NB4 (cell line): Measurements from ENCODE around the gene MSH4.

Experiments
- DNase-seq: peaks from one replicate; pipeline ENCODE4 v3.0.0; 2010; ENCODE audit warnings: low read depth
- H3K4me3 ChIP-seq: one replicate; pipeline ENCODE4 v1.5.1; 2011; ENCODE audit warnings: mild to moderate bottlenecking, low read depth, low read length, moderate library complexity
- CTCF ChIP-seq: IDR thresholded peaks from one replicate; pipeline ENCODE4 v1.5.1; 2012; ENCODE audit warnings: low read depth, low read length
- MYC ChIP-seq: IDR thresholded peaks from 2 replicates; pipeline ENCODE4 v1.6.1; 2011; ENCODE audit warnings: low read depth, low read length
- POLR2A ChIP-seq: IDR thresholded peaks from 2 replicates; pipeline ENCODE4 v1.6.1; 2011; ENCODE audit warnings: mild to moderate bottlenecking; ENCODE audit not compliant: insufficient read length; ENCODE audit errors: extremely low read depth
- TF ChIP-seq, protein P1 (sequence below): IDR thresholded peaks from 2 replicates; pipeline ENCODE4 v1.6.1; 2011; ENCODE audit warnings: low read depth, low read length

Gene MSH4

DNA sequence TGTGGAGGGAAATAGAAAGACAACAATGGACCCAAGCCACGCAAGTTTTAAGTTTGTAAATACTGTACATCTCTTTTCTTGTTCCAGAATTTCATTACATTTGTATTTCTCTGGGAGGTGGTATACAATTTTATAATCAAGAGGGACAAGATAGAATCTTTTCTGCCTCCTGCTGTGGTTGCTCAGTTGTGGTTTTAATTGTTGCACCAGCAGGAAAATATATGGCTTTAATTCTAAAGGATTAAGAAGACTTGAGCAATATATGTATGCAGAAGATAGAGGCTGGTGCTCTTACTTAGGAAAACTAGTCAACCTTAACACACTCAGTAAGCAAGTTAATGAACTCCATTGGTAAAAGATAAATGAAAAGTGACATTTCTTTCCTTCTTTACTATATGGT, 155.3 kb downstream of the MSH4 start:
- TF ChIP-seq CTCF (no peak), POLR2A (no peak), MYC (no peak)
- TF ChIP-seq, protein P1, sequence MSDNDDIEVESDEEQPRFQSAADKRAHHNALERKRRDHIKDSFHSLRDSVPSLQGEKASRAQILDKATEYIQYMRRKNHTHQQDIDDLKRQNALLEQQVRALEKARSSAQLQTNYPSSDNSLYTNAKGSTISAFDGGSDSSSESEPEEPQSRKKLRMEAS: no peak
- no peak overlapping the region for H3K4me3 ChIP-seq
- peak; percentile 32 for DNase-seq

DNA sequence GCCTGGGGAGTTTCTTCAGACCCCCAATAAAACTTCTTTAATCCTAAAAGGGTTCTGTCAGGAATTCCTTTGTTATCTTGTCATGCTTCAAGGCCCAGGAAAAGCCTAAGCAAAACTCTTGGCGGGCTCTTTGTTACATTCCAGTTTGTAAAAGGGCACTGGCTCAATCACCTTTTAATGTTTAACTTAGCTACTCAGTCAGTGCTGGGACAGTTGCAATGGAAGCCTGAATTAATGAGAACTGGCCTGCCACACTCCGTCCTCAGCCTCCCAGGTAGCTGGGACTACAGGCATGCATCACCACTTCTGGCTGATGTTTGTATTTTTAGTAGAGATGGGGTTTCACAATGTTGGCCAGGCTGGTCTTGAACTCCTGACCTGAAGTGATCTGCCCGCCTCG, 156.8 kb downstream of the MSH4 start:
- no peak for DNase-seq
- no peak overlapping the region for H3K4me3 ChIP-seq
- no peak for TF ChIP-seq CTCF
- TF ChIP-seq, protein P1: no peak
- TF ChIP-seq POLR2A: no peak
- no peak for TF ChIP-seq MYC

DNA sequence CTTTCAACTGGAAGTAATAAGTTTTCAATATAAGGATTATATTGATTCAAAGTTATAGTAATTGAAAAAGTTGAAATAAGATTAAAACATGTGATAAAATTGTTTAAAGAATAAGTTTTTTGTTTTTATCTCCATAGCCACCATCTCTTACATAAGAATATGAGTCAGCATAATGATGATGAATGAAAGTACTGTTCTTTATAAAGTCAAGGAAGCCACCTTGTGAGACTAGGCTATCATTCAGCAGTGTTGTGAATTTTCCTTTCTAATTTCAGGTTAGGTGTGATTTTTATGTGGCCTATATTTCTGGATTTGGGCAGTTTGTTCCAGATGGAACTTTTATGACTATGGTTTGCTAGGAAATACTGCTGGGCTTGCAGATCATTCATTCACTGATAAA, 157.9 kb downstream of the MSH4 start:
- TF ChIP-seq POLR2A: no peak
- TF ChIP-seq, protein P1: no peak
- TF ChIP-seq CTCF: no peak
- TF ChIP-seq MYC: no peak
- no peak overlapping the region for H3K4me3 ChIP-seq
- DNase-seq: no peak
